ENCODE data around the gene CDK6. TPM values are rescaled to one million over a fixed set of nuclear protein-coding genes. Genes with fewer than 3 reads are reported as not detected.

Gene CDK6
- total RNA-seq, 2 donors from 2014 or later = 13.6 to 39.9 TPM

DNA sequence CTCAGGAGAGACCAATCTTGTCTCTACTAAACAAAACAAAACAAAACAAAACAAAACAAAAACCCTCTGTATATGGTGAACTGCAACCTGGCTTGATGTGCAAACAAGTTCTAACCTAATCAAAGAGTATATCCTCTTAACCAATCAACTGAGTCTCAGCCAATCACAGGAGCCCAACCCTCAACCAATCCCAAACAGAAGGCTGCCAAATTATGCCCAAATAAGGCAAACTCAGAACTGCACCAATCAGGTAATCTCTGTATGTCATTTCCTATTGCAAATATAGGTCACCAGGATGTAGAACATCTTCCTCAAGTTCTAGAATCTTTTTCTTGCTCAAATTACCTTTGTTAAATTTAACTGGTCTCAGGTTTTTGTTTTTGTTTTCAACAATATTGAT, 251.4 kb downstream of the CDK6 start:
- Histone ChIP-seq H3K4me1 (replicated peaks) (peaks cover 3% of the 10 kb centered on the region), H3K36me3 (no peaks in the 10 kb centered on the region), H3K4me3 (no peak overlapping the region), H3K27me3 (replicated peaks; ENCODE audit: insufficient read depth) (no peaks in the 10 kb centered on the region), H3K27ac (no peak overlapping the region), H3K9me3 (no peaks in the 10 kb centered on the region)
- TF ChIP-seq POLR2A (IDR thresholded peaks at IDR 0.05) (no peak), POLR2AphosphoS5 (IDR thresholded peaks at IDR 0.05) (no peak)
- TF ChIP-seq, protein P1, sequence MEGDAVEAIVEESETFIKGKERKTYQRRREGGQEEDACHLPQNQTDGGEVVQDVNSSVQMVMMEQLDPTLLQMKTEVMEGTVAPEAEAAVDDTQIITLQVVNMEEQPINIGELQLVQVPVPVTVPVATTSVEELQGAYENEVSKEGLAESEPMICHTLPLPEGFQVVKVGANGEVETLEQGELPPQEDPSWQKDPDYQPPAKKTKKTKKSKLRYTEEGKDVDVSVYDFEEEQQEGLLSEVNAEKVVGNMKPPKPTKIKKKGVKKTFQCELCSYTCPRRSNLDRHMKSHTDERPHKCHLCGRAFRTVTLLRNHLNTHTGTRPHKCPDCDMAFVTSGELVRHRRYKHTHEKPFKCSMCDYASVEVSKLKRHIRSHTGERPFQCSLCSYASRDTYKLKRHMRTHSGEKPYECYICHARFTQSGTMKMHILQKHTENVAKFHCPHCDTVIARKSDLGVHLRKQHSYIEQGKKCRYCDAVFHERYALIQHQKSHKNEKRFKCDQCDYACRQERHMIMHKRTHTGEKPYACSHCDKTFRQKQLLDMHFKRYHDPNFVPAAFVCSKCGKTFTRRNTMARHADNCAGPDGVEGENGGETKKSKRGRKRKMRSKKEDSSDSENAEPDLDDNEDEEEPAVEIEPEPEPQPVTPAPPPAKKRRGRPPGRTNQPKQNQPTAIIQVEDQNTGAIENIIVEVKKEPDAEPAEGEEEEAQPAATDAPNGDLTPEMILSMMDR (IDR thresholded peaks at IDR 0.05) = no peak
- intact Hi-C loops (cut with DNase I) = no loop called here
- no peak for DNase-seq (ENCODE audit: low spot score)

DNA sequence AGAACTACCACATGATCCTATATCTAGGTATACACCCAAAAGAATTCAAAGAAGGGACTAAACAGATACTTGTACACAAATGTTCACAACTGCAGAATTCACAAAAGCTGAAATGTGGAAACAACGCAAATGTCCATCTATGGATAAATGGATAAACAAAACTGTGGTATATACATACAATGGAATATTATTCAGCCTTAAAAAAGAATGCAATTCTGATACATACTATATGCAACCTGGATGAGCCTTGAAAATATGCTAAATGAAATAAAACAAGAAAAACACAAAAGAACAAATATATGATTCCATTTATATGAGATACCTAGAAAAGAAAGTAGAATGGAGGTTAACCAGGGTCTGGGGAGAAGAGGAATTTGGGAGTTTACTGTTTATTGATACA, 253.4 kb downstream of the CDK6 start:
- TF ChIP-seq POLR2A (IDR thresholded peaks at IDR 0.05) = no peak
- TF ChIP-seq, protein P1 (IDR thresholded peaks at IDR 0.05) = no peak
- no peak for TF ChIP-seq POLR2AphosphoS5 (IDR thresholded peaks at IDR 0.05)
- Histone ChIP-seq H3K36me3 (no peaks in the 10 kb centered on the region), H3K27me3 (replicated peaks; ENCODE audit: insufficient read depth) (no peaks in the 10 kb centered on the region), H3K27ac (no peak overlapping the region), H3K4me1 (replicated peaks) (peaks cover 3% of the 10 kb centered on the region), H3K9me3 (no peaks in the 10 kb centered on the region), H3K4me3 (no peak overlapping the region)
- no peak for DNase-seq (ENCODE audit: low spot score)
- intact Hi-C loops (cut with DNase I) = no loop called here
- WGBS = 97% methylated on average over 1 of the region's 1 CpG

DNA sequence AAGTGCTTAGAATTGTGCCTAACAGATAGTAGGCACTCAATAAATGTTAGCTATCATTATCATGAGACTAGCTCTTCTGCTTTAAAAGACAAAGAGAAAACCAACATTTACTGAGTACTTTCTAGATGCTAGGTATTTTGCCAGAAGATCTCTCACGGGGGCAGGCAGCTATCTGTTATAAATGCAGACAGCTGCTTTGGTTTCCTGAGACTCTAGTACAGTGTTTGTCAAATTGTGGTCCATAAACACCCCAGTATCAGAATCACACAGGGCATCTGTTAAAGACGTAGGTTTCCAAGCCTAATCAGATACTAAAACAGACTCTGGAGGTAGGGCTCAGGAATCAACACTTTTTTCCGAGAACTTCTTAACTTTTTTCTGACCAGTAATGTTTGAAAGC, 260.1 kb downstream of the CDK6 start:
- Histone ChIP-seq H3K4me3 (no peak overlapping the region), H3K36me3 (no peaks in the 10 kb centered on the region), H3K27me3 (replicated peaks; ENCODE audit: insufficient read depth) (no peaks in the 10 kb centered on the region), H3K27ac (no peak overlapping the region), H3K4me1 (replicated peaks) (no peaks in the 10 kb centered on the region), H3K9me3 (no peaks in the 10 kb centered on the region)
- no peak for DNase-seq (ENCODE audit: low spot score)
- 92% methylated on average over 3 of the region's 3 CpGs for WGBS
- no peak for TF ChIP-seq POLR2A (IDR thresholded peaks at IDR 0.05)
- no peak for TF ChIP-seq POLR2AphosphoS5 (IDR thresholded peaks at IDR 0.05)
- TF ChIP-seq, protein P1 (IDR thresholded peaks at IDR 0.05) = no peak
- intact Hi-C loops (cut with DNase I) = no loop called here

DNA sequence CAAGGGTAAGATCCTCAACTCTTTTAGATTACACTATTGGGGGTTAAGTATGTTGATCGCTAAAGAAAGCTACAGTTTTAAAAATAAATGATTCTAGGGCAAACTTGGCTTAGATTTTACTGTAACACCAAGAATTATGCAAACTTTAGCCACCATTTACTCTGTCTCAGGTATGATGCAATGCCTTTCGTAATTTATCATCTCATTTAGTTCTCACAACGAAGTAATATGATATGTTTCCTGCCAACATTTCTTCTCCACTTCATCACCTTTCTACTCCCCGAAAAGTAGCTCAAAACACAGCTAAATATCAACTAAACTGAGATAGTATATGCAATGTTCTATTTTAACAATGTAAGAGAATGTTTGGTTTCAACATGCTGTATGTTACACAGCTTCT, 267.2 kb downstream of the CDK6 start:
- no peak overlapping the region for H3K27ac ChIP-seq
- TF ChIP-seq, protein P1 (IDR thresholded peaks at IDR 0.05) = no peak
- TF ChIP-seq POLR2A (IDR thresholded peaks at IDR 0.05) (no peak), POLR2AphosphoS5 (IDR thresholded peaks at IDR 0.05) (no peak)
- H3K27me3 ChIP-seq (replicated peaks; ENCODE audit: insufficient read depth) = no peaks in the 10 kb centered on the region
- 90% methylated on average over 4 of the region's 4 CpGs for WGBS
- no peak overlapping the region for H3K4me3 ChIP-seq
- intact Hi-C loops (cut with DNase I) = no loop called here
- no peaks in the 10 kb centered on the region for H3K9me3 ChIP-seq
- no peaks in the 10 kb centered on the region for H3K36me3 ChIP-seq
- H3K4me1 ChIP-seq (replicated peaks) = no peaks in the 10 kb centered on the region
- no peak for DNase-seq (ENCODE audit: low spot score)

DNA sequence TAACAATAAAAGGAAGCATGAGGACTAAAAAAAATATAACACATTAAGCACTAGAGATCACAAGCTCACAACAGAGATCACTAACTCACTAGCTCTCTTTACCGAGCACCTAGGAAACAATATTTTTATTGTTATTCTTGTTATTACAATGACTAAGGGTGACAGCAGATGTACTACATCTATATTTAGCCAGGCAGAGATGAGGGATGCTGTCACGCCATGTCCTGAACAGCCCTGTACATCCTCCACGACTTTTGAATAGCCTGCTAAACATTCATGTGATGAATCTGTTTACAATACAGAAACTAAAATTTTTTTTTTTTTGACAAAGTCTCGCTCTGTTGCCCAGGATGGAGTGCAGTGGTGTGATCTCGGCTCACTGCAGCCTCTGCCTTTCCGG, 268.9 kb downstream of the CDK6 start:
- intact Hi-C loops (cut with DNase I) = no loop called here
- no peak for DNase-seq (ENCODE audit: low spot score)
- no peak for TF ChIP-seq POLR2AphosphoS5 (IDR thresholded peaks at IDR 0.05)
- TF ChIP-seq POLR2A (IDR thresholded peaks at IDR 0.05) = no peak
- TF ChIP-seq, protein P1 (IDR thresholded peaks at IDR 0.05) = no peak
- Histone ChIP-seq H3K27ac (no peak overlapping the region), H3K36me3 (no peaks in the 10 kb centered on the region), H3K4me3 (no peak overlapping the region), H3K4me1 (replicated peaks) (no peaks in the 10 kb centered on the region), H3K27me3 (replicated peaks; ENCODE audit: insufficient read depth) (no peaks in the 10 kb centered on the region), H3K9me3 (no peaks in the 10 kb centered on the region)
- WGBS = 91% methylated on average over 6 of the region's 6 CpGs

Measured in prostate gland (tissue), 2 donors.